ENCODE data around the gene SLC51B. TPM values are rescaled to one million over a fixed set of nuclear protein-coding genes. Genes with fewer than 3 reads are reported as not detected.

SLC51B gene
- total and polyA plus RNA-seq, 2 of the 4 experiments (the other 2 are of a cell fraction) = not detected

GRCh38 chr15:65033659-65034269 lies 11.4 kb upstream of the SLC51B start:
- no TSS peak for BruUV-seq (replicated peaks)
- Histone ChIP-seq H3K23ac (ENCODE audit: low read depth, low read length) (no peak overlapping the region), H2AK5ac (ENCODE audit: low read depth, low read length) (no peak overlapping the region), H3K27me3 (ENCODE audit: control insufficient read depth, insufficient read depth, low read length) (no peaks in the 10 kb centered on the region), H3K4me2 (ENCODE audit: low read depth, low read length) (no peak overlapping the region), H2BK120ac (ENCODE audit: low read depth, low read length) (no peak overlapping the region), H3K36me3 (ENCODE audit: control insufficient read depth, insufficient read depth, low read length) (no peaks in the 10 kb centered on the region), H3K9me1 (ENCODE audit: insufficient read depth, low read length) (peaks cover 2% of the 10 kb centered on the region; the same call in 1 of the 2 replicates), H2BK5ac (ENCODE audit: low read depth, low read length, poor library complexity, severe bottlenecking) (no peak overlapping the region), H2AFZ (replicated peaks; ENCODE audit: low read length, poor library complexity) (no peak overlapping the region), H3K56ac (ENCODE audit: extremely low read depth, insufficient read depth, low read length) (no peak overlapping the region), H3K9me3 (ENCODE audit: control insufficient read depth, insufficient read depth, low read length) (no peaks in the 10 kb centered on the region), H2AK9ac (replicated peaks; ENCODE audit: low read depth, low read length, poor library complexity) (no peak overlapping the region), H3K4me3 (ENCODE audit: insufficient read depth, low read depth, low read length) (no peak overlapping the region), H3K18ac (ENCODE audit: low read depth, low read length) (no peak overlapping the region), H4K91ac (ENCODE audit: insufficient read depth, low read depth, low read length) (no peak overlapping the region), H4K8ac (ENCODE audit: low read depth in 2 of 2, low read length in 2 of 2) (no peak overlapping the region), H3K79me1 (ENCODE audit: low read depth in 1 of 2, low read length in 2 of 2) (peaks cover 1 to 7% of the 10 kb centered on the region in 2 experiments; a peak in 3 of 4 replicates), H3K9ac (ENCODE audit: low read depth, low read length) (no peak overlapping the region), H4K5ac (ENCODE audit: low read depth, low read length) (no peak overlapping the region), H4K20me1 (ENCODE audit: insufficient read depth, low read length) (0 out of 2 replicates have a peak, but pooled peaks cover 1% of the 10 kb centered on the region), H3K27ac (ENCODE audit: insufficient read depth, low read length) (no peak overlapping the region), H2BK20ac (ENCODE audit: low read depth, low read length) (no peak overlapping the region), H3K4me1 (ENCODE audit: control insufficient read depth, insufficient read depth, low read length) (peaks cover under 1% of the 10 kb centered on the region; the same call in 1 of the 2 replicates), H2BK15ac (ENCODE audit: low read depth, low read length) (no peak overlapping the region), H3K4ac (ENCODE audit: low read depth, low read length) (no peak overlapping the region), H3K14ac (replicated peaks; ENCODE audit: low read depth, low read length) (no peak overlapping the region)
- DNase-seq (peak; percentile 66), ATAC-seq (ENCODE audit: low read depth) (peak; percentile 50)
- POLR2A ChIA-PET (ENCODE audit: unreplicated experiment) = interaction anchor here (0.6 kb wide), 1 partner anchor 271 kb away, joined by 3 read pairs; the partner anchor contains the start of gene RNU5B-1
- CTCF ChIA-PET = interaction anchor here (0.6 to 2.0 kb wide), 14 partner anchors 9 to 68 kb away, joined by 3 to 21 read pairs (median 4); partner anchors contain the start of gene SLC51B
- intact Hi-C loops (cut with micrococcal nuclease) (loop anchor here (1.0 to 10.0 kb wide), 6 partner anchors 50 to 301 kb away; partner anchors contain the start of gene RNU5A-1), in situ Hi-C loops (cut with MboI; ENCODE audit: low sequenced_read_pairs) (loop anchor here (10.0 kb wide), 2 partner anchors 51 to 241 kb away; no protein-coding TSS in a partner anchor), dilution Hi-C loops (cut with HindIII; ENCODE audit: low sequenced_read_pairs, unreplicated experiment) (no loop called here)
- no CpG with 5 or more reads among the region's 4 CpGs for WGBS, 2 experiments (ENCODE audit: extremely low coverage in 2 of 2, insufficient read length in 1 of 2)
- TF ChIP-seq MXI1 (IDR thresholded peaks at IDR 0.05; ENCODE audit: borderline replicate concordance, low read depth, low read length) = no peak
- TF ChIP-seq NFE2L2 (IDR thresholded peaks at IDR 0.05; ENCODE audit: low read depth, low read length) = no peak
- TF ChIP-seq MAZ (IDR thresholded peaks at IDR 0.05; ENCODE audit: borderline replicate concordance, low read depth, low read length) = no peak
- TF ChIP-seq, protein P1, sequence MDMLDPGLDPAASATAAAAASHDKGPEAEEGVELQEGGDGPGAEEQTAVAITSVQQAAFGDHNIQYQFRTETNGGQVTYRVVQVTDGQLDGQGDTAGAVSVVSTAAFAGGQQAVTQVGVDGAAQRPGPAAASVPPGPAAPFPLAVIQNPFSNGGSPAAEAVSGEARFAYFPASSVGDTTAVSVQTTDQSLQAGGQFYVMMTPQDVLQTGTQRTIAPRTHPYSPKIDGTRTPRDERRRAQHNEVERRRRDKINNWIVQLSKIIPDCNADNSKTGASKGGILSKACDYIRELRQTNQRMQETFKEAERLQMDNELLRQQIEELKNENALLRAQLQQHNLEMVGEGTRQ (IDR thresholded peaks at IDR 0.05; ENCODE audit: low read depth, low read length) = peak; percentile 84
- TF ChIP-seq, protein P2, sequence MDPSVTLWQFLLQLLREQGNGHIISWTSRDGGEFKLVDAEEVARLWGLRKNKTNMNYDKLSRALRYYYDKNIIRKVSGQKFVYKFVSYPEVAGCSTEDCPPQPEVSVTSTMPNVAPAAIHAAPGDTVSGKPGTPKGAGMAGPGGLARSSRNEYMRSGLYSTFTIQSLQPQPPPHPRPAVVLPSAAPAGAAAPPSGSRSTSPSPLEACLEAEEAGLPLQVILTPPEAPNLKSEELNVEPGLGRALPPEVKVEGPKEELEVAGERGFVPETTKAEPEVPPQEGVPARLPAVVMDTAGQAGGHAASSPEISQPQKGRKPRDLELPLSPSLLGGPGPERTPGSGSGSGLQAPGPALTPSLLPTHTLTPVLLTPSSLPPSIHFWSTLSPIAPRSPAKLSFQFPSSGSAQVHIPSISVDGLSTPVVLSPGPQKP (IDR thresholded peaks at IDR 0.05; ENCODE audit: borderline replicate concordance, low read depth, low read length) = no peak
- no peak for TF ChIP-seq FOS (IDR thresholded peaks at IDR 0.05; ENCODE audit: low read depth, low read length)
- TF ChIP-seq MAFK (IDR thresholded peaks at IDR 0.05; ENCODE audit: low read depth, low read length) = no peak
- peak; percentile 76 for TF ChIP-seq SMC3 (IDR thresholded peaks at IDR 0.05; ENCODE audit: low read depth, low read length)
- TF ChIP-seq CEBPB (IDR thresholded peaks at IDR 0.05; ENCODE audit: low read depth, low read length) = no peak
- TF ChIP-seq RFX5 (IDR thresholded peaks at IDR 0.05; ENCODE audit: low read depth, low read length) = no peak
- no peak for TF ChIP-seq RCOR1 (IDR thresholded peaks at IDR 0.05; ENCODE audit: insufficient replicate concordance, low read length)
- TF ChIP-seq, protein P3, sequence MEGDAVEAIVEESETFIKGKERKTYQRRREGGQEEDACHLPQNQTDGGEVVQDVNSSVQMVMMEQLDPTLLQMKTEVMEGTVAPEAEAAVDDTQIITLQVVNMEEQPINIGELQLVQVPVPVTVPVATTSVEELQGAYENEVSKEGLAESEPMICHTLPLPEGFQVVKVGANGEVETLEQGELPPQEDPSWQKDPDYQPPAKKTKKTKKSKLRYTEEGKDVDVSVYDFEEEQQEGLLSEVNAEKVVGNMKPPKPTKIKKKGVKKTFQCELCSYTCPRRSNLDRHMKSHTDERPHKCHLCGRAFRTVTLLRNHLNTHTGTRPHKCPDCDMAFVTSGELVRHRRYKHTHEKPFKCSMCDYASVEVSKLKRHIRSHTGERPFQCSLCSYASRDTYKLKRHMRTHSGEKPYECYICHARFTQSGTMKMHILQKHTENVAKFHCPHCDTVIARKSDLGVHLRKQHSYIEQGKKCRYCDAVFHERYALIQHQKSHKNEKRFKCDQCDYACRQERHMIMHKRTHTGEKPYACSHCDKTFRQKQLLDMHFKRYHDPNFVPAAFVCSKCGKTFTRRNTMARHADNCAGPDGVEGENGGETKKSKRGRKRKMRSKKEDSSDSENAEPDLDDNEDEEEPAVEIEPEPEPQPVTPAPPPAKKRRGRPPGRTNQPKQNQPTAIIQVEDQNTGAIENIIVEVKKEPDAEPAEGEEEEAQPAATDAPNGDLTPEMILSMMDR (conservative IDR thresholded peaks at IDR 0.05; ENCODE audit: low read depth, low read length) = peak; percentile 89
- no peak for TF ChIP-seq CHD1 (IDR thresholded peaks at IDR 0.05; ENCODE audit: low read depth, low read length)
- no peak for TF ChIP-seq POLR2A (IDR thresholded peaks at IDR 0.05; ENCODE audit: low read depth, low read length)
- TF ChIP-seq RAD21 (IDR thresholded peaks at IDR 0.05; ENCODE audit: low read length) = peak; percentile 89

Data from IMR-90 (cell line).